ENCODE results near the gene DCANP1. TPM values are rescaled to one million over a fixed set of nuclear protein-coding genes. Genes with fewer than 3 reads are reported as not detected.
"Not testable (repeated sequence)": the region's sequence is repeated elsewhere in the genome, so short reads cannot be mapped to it uniquely, and the experiment has no call there.

DCANP1 gene, protein sequence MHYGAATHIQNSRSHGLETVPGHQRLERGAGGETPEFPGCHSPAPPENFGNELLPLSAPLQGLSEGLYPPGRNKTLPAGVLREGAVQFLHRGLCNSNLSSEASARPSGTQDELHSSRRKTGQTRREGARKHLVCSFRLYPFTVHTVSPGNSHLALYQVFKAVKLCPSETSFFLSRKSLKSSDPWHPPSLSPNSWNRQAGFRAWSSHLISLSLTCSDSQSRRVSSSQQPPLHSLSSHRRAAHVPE
- total RNA-seq (not detected), polyA plus RNA-seq (ENCODE audit: insufficient read depth, low read depth, low replicate concordance) (not detected)
- long read RNA-seq, donor 1, result 0 reads
- long read RNA-seq, donor 2, result 0 reads
- long read RNA-seq, donor 3, result 0 reads
- long read RNA-seq, donor 4, result 0 reads
- long read RNA-seq, donor 5, result 0 reads
- long read RNA-seq, donor 6, result 0 reads
- long read RNA-seq, donor 7, result 0 reads
- long read RNA-seq, donor 8, partial matches to known transcripts, result 0 of 1 reads
- long read RNA-seq, donor 8, other reads (novel, unspliced or antisense), result 0 of 1 reads
- long read RNA-seq, donor 9, result 0 reads
- long read RNA-seq, donor 10, result 0 reads

DNA sequence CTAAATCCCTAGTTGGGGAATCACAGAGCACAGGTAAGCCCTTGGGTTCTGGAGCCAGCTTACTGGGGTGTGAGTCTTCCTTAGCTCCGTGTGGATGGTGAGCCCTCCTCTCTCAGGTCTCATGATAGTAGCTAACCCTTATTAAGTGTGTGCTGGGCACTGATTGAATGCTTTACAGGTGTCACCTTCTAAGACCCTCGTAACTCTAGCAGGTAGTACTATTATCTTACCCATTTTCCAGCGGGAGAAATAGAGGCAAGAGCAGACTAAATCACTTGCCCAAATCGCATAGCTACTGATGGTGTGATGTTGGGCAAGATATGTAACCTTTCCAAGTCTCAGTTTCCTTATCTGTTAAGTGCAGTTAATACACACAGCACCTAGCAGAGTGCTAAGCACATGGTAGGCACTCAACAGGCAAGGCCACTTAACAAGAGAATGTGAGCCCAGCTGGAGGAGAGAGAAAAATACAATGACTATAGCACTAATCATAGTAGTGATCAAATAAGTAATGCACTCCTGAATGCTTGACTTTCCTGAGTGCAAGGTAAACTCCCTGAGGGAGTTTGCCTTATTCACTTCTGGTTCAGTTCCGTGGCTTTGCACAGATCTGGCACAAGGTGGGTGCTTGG is at the start of gene DCANP1:
Gene DCANP1 (minus strand): TSS at position 51 of the 632 bp plus-strand sequence. CDS start 240 bp downstream, outside the sequence.
- intact Hi-C loops (cut with DNase I), result no loop called here
- FAIRE-seq (no peak), DNase-seq (no peak)
- no peaks in the 10 kb centered on the region for H3K4me1 ChIP-seq (ENCODE audit: control insufficient read depth in 2 of 3, insufficient read depth in 2 of 3, low read depth in 1 of 3, low read length in 3 of 3)
- no peak within 1 kb of the TSS for H3K4me3 ChIP-seq (ENCODE audit: low read length in 3 of 3)
- H3K36me3 ChIP-seq (ENCODE audit: control insufficient read depth in 2 of 3, insufficient read depth in 3 of 3, low read length in 3 of 3), result no peaks in the 10 kb centered on the region
- no peaks in the 10 kb centered on the region for H3K27me3 ChIP-seq (ENCODE audit: control insufficient read depth, insufficient read depth, low read length)
- no peaks in the 10 kb centered on the region for H3K9me3 ChIP-seq (ENCODE audit: control insufficient read depth in 2 of 3, insufficient read depth in 1 of 3, low read length in 3 of 3)
- no peak within 1 kb of the TSS for H3K27ac ChIP-seq (ENCODE audit: low read depth in 2 of 2, low read length in 2 of 2)
- H3K9ac ChIP-seq (ENCODE audit: low read length in 3 of 3), result no peak within 1 kb of the TSS
- TF ChIP-seq, protein P1, sequence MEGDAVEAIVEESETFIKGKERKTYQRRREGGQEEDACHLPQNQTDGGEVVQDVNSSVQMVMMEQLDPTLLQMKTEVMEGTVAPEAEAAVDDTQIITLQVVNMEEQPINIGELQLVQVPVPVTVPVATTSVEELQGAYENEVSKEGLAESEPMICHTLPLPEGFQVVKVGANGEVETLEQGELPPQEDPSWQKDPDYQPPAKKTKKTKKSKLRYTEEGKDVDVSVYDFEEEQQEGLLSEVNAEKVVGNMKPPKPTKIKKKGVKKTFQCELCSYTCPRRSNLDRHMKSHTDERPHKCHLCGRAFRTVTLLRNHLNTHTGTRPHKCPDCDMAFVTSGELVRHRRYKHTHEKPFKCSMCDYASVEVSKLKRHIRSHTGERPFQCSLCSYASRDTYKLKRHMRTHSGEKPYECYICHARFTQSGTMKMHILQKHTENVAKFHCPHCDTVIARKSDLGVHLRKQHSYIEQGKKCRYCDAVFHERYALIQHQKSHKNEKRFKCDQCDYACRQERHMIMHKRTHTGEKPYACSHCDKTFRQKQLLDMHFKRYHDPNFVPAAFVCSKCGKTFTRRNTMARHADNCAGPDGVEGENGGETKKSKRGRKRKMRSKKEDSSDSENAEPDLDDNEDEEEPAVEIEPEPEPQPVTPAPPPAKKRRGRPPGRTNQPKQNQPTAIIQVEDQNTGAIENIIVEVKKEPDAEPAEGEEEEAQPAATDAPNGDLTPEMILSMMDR (IDR thresholded peaks at IDR 0.05; ENCODE audit: borderline replicate concordance, extremely low read depth, insufficient read depth), result no peak

DNA sequence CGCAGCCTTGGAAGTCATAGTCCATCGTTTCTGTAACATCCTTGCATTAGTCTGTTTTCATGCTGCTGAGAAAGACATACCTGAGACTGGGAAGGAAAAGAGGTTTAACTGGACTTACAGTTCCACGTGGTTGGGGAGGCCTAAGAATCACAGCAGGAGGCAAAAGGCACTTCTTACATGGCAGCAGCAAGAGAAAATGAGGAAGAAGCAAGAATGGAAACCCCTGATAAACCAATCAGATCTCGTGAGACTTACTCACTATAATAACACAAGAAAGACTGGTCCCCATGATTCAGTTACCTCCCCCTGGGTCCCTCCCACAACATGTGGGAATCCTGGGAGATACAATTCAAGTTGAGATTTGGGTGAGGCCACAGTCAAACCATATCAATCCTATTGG is 48.4 kb upstream of the DCANP1 start:
- not testable (repeated sequence) for DNase-seq
- H3K27me3 ChIP-seq (ENCODE audit: control insufficient read depth, insufficient read depth, low read length), result peaks cover 24% of the 10 kb centered on the region

DNA sequence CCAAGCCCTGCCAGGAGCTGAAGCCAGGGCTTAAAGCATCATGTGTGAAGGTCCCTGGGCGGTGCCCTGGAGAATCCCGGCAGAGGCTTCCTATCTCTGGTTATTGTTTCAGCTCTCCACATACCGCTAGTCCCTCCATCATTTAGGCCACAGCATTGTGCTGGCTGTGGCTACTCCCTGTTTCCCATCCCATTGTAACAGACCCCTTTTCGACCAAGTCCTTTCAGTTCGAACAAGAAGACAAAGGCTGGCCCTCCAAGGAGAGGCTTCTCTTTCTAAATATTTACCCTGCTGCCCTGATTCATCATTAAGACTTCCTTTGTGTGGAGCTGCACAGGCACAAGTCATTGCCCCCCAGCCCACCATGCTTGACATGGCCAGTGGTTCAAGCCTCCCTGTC is 47.0 kb upstream of the DCANP1 start:
- H3K36me3 ChIP-seq (ENCODE audit: control insufficient read depth in 2 of 3, insufficient read depth in 3 of 3, low read length in 3 of 3), result no peaks in the 10 kb centered on the region
- H3K27me3 ChIP-seq (ENCODE audit: control insufficient read depth, insufficient read depth, low read length), result peaks cover 24% of the 10 kb centered on the region
- intact Hi-C loops (cut with DNase I), result no loop called here
- DNase-seq (no peak), FAIRE-seq (no peak)
- H3K9ac ChIP-seq (ENCODE audit: low read length in 3 of 3), result no peak overlapping the region
- TF ChIP-seq, protein P1 (IDR thresholded peaks at IDR 0.05; ENCODE audit: borderline replicate concordance, extremely low read depth, insufficient read depth), result no peak
- no peak overlapping the region for H3K4me3 ChIP-seq (ENCODE audit: low read length in 3 of 3)
- H3K4me1 ChIP-seq (ENCODE audit: control insufficient read depth in 2 of 3, insufficient read depth in 2 of 3, low read depth in 1 of 3, low read length in 3 of 3), result peaks cover 0 to 2% (median 0%) of the 10 kb centered on the region in 3 donors
- H3K9me3 ChIP-seq (ENCODE audit: control insufficient read depth in 2 of 3, insufficient read depth in 1 of 3, low read length in 3 of 3), result no peaks in the 10 kb centered on the region
- no peak overlapping the region for H3K27ac ChIP-seq (ENCODE audit: low read depth in 2 of 2, low read length in 2 of 2)

More for the DNA sequence above, 48.4 kb upstream of the DCANP1 start:
- H3K36me3 ChIP-seq (ENCODE audit: control insufficient read depth in 2 of 3, insufficient read depth in 3 of 3, low read length in 3 of 3); H3K4me1 ChIP-seq (ENCODE audit: control insufficient read depth in 2 of 3, insufficient read depth in 2 of 3, low read depth in 1 of 3, low read length in 3 of 3); H3K4me3 ChIP-seq (ENCODE audit: low read length in 3 of 3); intact Hi-C loops (cut with DNase I); H3K9ac ChIP-seq (ENCODE audit: low read length in 3 of 3); H3K9me3 ChIP-seq (ENCODE audit: control insufficient read depth in 2 of 3, insufficient read depth in 1 of 3, low read length in 3 of 3); FAIRE-seq; H3K27ac ChIP-seq (ENCODE audit: low read depth in 2 of 2, low read length in 2 of 2): not testable (repeated sequence)
